Activated T-cell treated with anti-CD3 and anti-CD28 coated beads, Interleukin-2, amount 50 U/mL, for 24 hours (primary cell): ENCODE data around the gene REPS2.

Source experiments
- DNase-seq: peaks from one replicate; pipeline ENCODE4 v3.0.0-alpha.2; 2020
- H3K27ac Mint-ChIP-seq: 2 replicates; pipeline ENCODE4 v1.8.0; 2020; ENCODE audit warnings: mild to moderate bottlenecking, mixed read lengths
- H3K27me3 Mint-ChIP-seq: 2 replicates; pipeline ENCODE4 v1.8.0; 2020; ENCODE audit warnings: mixed read lengths
- H3K36me3 Mint-ChIP-seq: 2 replicates; pipeline ENCODE4 v1.8.0; 2020; ENCODE audit warnings: low read depth, mixed read lengths
- H3K4me1 Mint-ChIP-seq: 2 replicates; pipeline ENCODE4 v1.8.0; 2020; ENCODE audit warnings: low read depth, mixed read lengths
- H3K4me3 Mint-ChIP-seq: 2 replicates; pipeline ENCODE4 v1.8.0; 2020; ENCODE audit warnings: mild to moderate bottlenecking, moderate library complexity, mixed read lengths
- H3K9me3 Mint-ChIP-seq: 2 replicates; pipeline ENCODE4 v1.8.0; 2020; ENCODE audit warnings: mixed read lengths

Gene REPS2

DNA sequence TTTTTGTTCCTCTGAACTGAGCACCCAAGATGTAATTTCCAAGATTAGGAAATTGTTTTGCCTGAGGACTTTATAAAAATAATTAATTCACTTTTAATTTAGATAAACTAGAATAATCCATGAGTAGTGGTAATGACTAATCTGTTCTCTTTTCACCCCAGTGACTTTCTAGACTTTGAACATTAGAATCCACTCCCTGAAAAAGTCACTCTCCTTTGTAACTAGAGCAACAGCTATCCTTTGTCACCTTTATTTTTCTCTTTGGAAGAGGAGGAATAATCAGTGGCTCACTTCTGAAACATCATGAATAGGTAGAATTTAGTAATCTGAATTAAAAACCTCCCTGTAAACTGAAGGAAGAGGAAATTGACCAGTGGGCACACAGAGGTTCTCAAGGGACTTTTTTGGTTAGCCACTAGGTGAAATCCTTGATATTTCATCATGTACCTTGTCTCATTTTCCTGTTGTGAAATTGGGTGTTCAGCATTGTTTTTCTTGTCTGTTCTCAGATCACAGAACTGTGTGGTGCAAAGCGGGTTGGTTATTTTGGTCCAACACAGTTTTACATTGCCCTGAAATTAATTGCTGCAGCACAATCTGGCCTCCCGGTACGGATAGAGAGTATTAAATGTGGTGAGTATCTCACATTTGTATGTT lies 59.4 kb downstream of the REPS2 start:
- H3K4me3 Mint-ChIP-seq = no peak overlapping the region
- H3K27ac Mint-ChIP-seq = no peak overlapping the region
- no peaks in the 10 kb centered on the region for H3K36me3 Mint-ChIP-seq
- peaks cover 56% of the 10 kb centered on the region for H3K27me3 Mint-ChIP-seq
- no peaks in the 10 kb centered on the region for H3K9me3 Mint-ChIP-seq
- no peak for DNase-seq
- H3K4me1 Mint-ChIP-seq = peaks cover 4% of the 10 kb centered on the region

DNA sequence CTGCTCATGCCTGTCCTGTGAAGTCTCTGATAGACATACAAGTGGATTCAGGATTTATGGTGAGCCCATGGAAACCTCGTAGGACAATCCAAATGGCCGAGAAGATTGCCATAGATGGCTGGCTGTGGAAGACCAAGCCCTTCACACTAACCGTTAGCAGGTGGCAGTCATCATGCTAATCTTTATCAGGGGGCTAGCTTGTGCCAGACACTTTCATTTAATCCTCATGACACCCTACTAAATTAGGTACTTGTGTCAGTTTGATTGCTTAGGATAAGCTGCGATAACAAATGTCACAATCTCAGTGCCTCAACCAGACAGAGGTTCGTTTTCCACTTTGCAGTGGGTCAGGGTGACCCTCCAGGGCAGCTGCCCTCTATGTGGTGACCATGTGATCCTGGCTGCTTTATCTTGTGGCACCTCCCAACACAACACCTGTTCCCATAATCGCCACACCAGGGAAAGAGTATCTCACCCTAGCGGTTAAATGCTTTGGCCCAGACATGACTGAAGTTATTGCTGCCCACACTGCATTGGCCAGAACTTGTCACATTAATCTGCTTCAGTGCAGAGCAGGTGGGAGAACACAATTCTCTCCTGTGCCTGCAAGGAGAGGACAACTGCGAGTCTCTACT lies 60.8 kb downstream of the REPS2 start:
- Mint-ChIP-seq H3K36me3 (no peaks in the 10 kb centered on the region), H3K27me3 (peaks cover 46% of the 10 kb centered on the region), H3K4me1 (peaks cover 4% of the 10 kb centered on the region), H3K4me3 (no peak overlapping the region), H3K27ac (no peak overlapping the region), H3K9me3 (no peaks in the 10 kb centered on the region)
- DNase-seq = no peak

DNA sequence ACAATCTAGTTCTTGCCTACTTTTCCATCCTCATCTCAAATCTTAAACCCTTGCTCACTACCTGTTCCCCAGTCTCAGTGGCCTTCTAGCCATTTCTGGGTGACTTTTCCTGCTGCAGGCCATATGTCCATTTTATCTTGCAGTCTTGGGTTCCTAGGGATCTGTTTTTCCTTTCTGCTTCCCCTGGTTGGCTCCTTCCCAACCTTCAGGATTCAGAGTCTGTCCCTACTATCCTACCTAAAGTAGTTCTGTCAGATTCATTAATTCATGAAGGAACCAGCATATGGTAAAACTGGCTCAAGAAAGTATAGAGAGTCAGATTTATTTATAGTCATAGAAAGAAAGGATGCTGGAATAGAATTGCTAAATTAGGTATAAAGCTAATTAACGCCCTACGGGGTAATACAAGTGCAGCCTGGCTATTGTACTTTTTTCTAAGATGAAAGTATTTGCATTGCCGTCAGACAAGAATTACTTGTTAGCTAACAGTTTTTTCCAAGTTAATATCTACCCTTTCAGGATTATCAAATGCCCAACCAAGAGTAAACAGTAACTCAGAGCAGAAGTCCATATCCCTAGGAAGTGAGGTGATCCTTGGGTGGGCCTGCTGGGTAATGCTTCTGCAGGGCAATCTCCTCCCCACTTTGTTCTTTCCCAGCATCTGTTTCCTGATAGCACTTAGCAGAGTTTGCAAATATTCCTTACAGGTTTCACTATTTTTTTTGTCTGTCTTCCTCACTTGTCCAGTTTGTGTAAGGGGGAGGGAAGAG lies 63.6 kb downstream of the REPS2 start:
- peaks cover 38% of the 10 kb centered on the region for H3K27me3 Mint-ChIP-seq

DNA sequence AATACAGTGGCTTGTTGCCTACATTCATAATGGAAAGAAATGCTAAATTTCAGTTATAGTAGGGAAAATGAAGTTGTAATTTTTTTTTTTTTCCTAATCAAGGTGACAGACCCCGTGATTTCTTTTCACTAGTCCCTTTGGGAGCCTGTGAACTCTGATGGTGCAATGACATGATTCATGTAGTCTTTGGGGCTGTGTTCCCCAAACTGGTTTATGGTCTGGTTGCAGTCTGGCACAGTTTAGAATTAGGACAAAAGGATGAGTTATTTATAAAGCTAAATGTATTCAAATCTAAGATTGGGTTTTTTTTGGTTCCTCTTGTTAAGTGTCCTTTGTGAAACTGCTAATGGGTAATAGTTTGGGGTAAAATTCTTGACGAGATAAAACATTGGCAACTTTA lies 66.0 kb downstream of the REPS2 start:
- peaks cover 27% of the 10 kb centered on the region for H3K27me3 Mint-ChIP-seq
- H3K4me3 Mint-ChIP-seq = no peak overlapping the region
- no peak for DNase-seq
- no peaks in the 10 kb centered on the region for H3K4me1 Mint-ChIP-seq
- H3K27ac Mint-ChIP-seq = no peak overlapping the region
- no peaks in the 10 kb centered on the region for H3K36me3 Mint-ChIP-seq
- H3K9me3 Mint-ChIP-seq = no peaks in the 10 kb centered on the region

More for the DNA sequence above, 63.6 kb downstream of the REPS2 start:
- DNase-seq = no peak
- Mint-ChIP-seq H3K4me3 (no peak overlapping the region), H3K36me3 (no peaks in the 10 kb centered on the region), H3K9me3 (no peaks in the 10 kb centered on the region), H3K27ac (no peak overlapping the region), H3K4me1 (no peaks in the 10 kb centered on the region)

DNA sequence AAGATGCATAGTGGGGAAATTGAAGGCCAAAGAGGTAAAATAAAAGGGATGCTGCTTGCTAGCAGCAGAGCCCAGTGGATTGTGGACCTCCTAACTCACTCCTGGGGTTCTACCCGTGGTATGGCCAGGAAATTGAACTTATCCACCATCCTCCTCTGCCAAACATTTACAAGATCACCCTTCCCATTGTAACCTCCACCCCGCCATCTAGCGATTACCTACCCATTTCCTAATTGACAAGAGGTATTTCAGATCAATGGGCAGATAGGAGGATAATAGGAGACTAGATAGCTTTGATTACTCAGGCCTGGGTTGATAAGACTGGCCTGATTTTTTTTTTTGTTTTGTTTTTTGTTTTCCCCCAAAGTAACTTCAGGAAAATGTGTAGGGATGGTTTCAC lies 67.8 kb downstream of the REPS2 start:
- Mint-ChIP-seq H3K36me3 (no peaks in the 10 kb centered on the region), H3K27ac (no peak overlapping the region), H3K4me3 (no peak overlapping the region), H3K27me3 (peaks cover 25% of the 10 kb centered on the region), H3K4me1 (no peaks in the 10 kb centered on the region), H3K9me3 (no peaks in the 10 kb centered on the region)
- no peak for DNase-seq

DNA sequence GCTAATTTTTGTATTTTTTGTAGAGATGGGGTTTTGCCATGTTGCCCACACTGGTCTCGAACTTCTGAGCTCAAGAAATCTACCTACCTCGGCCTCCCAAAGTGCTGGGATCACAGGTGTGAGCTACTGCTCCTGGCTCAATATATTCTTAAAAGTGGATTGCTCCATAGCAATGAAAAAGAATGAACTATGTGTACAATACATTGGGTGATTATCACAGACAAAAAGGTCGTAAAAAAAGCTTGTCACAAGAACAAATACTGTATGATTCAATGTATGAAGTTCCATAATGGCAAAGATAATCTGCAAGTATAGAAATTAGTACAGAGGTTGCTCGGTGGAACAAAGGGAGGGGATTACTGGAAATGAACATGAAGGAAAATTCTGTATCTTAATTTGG lies 70.7 kb downstream of the REPS2 start:
- Mint-ChIP-seq H3K27me3 (peaks cover 37% of the 10 kb centered on the region), H3K4me3 (no peak overlapping the region), H3K4me1 (no peaks in the 10 kb centered on the region), H3K36me3 (no peaks in the 10 kb centered on the region), H3K9me3 (no peaks in the 10 kb centered on the region), H3K27ac (no peak overlapping the region)
- DNase-seq = no peak

DNA sequence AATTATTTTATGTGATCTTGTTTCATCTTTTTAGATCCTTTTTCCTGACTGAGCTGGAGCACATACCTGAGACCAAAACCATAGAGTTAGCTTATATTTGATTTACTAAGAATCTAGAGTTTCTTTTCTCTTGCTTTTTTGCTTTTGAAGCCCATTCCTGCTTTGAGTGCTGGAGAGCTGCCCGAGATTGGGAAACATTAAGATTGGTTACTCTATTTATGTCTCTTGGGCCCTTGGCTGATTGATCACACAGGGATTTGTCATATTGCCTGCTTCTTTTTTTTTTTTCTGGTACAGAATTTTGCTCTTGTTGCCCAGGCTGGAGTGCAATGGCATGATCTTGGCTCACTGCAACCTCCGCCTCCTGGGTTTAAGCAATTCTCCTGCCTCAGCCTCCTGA lies 73.9 kb downstream of the REPS2 start:
- H3K27ac Mint-ChIP-seq = no peak overlapping the region
- DNase-seq = no peak
- peaks cover 48% of the 10 kb centered on the region for H3K27me3 Mint-ChIP-seq
- H3K9me3 Mint-ChIP-seq = no peaks in the 10 kb centered on the region
- H3K4me3 Mint-ChIP-seq = no peak overlapping the region
- peaks cover 2% of the 10 kb centered on the region for H3K4me1 Mint-ChIP-seq
- H3K36me3 Mint-ChIP-seq = no peaks in the 10 kb centered on the region

DNA sequence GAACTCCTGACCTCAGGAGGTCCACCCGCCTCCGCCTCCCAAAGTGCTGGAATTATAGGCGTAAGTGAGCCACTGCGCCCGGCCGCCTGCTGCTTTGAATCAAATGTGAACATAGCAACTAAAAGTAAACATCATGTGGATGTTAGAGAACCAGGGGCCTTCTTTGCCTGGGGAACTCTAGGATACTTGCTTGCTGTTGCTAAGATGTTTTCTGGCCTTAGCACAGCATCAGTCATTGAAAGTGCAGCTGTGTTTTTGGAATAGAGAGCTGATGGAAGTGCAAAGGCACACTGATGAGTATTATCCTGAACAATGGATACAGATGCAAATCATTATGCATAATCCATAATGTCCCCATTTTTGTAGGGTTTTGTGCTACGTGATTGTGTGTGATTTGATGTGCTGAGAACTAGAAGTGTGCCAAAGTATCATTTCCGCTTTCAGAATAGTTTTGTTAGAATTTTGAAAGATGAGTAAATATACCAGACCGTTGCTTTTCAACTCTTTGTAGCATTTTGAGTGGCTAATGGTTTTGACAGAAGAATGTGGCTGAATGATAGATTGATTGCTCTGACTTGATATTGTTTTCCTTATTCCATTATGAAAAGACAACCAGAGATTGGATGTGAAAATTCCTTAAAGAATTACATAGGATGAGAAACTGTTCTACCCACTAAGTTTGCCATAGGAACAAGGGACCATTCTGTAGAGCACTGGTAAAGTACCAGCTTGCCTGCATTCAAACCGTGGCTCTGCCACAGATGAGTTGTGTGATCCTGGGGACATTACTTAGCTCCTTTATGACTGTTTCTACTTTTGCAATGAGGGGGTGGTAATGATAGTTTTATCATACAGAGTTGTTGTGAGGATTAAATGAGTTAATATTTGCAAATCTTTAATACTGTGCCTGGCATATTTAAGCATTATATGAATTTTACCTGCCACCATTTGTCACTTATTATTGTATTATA lies 74.7 kb downstream of the REPS2 start:
- DNase-seq = no peak
- Mint-ChIP-seq H3K36me3 (no peaks in the 10 kb centered on the region), H3K4me3 (no peak overlapping the region), H3K27ac (no peak overlapping the region), H3K4me1 (peaks cover 2% of the 10 kb centered on the region), H3K27me3 (peaks cover 51% of the 10 kb centered on the region), H3K9me3 (no peaks in the 10 kb centered on the region)

DNA sequence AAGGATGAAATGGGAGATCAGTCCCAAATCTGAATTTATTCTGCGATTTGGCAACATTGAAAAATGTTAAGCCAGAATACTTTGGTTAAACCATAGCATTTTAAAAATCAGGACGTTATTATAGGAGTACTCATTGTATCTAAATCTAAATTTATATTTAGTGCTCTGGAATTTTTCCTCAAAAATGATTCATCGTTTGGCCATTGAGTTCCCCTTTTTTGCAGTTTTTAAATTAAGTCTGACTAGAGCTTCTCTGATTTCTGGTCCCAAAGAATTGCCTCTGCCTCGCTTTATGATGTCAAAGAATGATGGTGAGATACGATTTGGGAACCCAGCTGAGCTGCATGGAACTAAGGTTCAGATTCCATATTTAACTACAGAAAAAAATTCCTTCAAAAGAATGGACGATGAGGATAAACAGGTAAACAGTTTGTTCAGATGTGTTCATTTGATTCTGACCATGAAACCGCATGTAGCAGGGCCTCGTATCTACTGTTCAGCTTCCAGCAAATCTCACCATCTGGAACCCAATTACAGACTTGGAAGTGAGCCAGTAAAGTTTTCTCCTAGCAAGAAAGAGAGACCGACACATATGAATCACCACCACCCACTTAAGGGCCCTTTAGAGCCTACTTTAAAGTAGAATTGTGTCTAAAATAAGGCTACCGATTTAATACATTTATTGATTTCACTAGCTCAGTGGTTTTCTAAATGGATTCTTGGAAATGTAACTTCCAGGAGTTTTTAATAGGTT lies 75.6 kb downstream of the REPS2 start:
- DNase-seq = no peak
- H3K4me1 Mint-ChIP-seq = peaks cover 2% of the 10 kb centered on the region
- no peak overlapping the region for H3K27ac Mint-ChIP-seq

DNA sequence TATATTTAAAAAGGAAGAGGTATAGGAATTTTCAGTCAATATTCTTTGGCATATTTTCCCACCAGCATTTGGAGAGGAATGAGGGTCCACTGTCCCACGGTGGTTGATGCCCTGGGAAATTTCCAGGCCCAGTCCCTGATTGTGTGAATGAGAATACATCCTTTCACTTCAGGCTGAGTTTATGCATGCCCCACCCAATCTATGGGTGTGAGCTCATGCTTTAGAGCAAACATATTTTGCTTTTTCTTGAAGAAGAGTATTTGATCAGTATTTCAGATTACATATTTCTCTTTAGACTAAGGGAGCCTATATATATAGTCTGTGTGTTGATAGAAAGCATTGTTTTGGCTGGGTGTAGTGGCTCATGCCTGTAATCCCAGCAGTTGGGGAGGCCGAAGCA lies 77.2 kb downstream of the REPS2 start:
- DNase-seq = no peak
- peaks cover 2% of the 10 kb centered on the region for H3K4me1 Mint-ChIP-seq
- H3K27me3 Mint-ChIP-seq = peaks cover 61% of the 10 kb centered on the region
- no peak overlapping the region for H3K27ac Mint-ChIP-seq
- no peak overlapping the region for H3K4me3 Mint-ChIP-seq
- H3K9me3 Mint-ChIP-seq = no peaks in the 10 kb centered on the region
- no peaks in the 10 kb centered on the region for H3K36me3 Mint-ChIP-seq

More for the DNA sequence above, 75.6 kb downstream of the REPS2 start:
- Mint-ChIP-seq H3K27me3 (peaks cover 57% of the 10 kb centered on the region), H3K36me3 (no peaks in the 10 kb centered on the region), H3K4me3 (no peak overlapping the region), H3K9me3 (no peaks in the 10 kb centered on the region)

DNA sequence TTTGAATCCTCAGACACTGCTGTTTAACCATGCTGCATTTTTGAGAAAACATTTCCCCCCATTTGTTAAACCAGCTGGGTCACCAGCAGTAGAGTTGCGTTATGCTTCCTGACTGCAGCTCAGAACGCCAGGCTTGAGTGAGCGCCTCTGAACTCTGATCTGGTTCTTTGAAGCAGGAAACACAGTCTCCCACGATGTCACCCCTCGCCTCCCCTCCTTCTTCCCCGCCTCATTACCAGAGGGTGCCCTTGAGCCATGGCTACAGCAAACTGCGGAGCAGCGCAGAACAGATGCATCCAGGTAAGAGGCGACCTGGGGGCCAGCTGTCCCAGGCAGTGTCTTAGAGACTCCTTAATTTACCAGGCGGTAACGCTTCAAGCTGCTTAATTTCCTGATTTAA lies 78.4 kb downstream of the REPS2 start:
- Mint-ChIP-seq H3K9me3 (no peaks in the 10 kb centered on the region), H3K4me3 (no peak overlapping the region), H3K27ac (no peak overlapping the region), H3K4me1 (peaks cover 2% of the 10 kb centered on the region), H3K36me3 (no peaks in the 10 kb centered on the region), H3K27me3 (peaks cover 60% of the 10 kb centered on the region)
- no peak for DNase-seq

DNA sequence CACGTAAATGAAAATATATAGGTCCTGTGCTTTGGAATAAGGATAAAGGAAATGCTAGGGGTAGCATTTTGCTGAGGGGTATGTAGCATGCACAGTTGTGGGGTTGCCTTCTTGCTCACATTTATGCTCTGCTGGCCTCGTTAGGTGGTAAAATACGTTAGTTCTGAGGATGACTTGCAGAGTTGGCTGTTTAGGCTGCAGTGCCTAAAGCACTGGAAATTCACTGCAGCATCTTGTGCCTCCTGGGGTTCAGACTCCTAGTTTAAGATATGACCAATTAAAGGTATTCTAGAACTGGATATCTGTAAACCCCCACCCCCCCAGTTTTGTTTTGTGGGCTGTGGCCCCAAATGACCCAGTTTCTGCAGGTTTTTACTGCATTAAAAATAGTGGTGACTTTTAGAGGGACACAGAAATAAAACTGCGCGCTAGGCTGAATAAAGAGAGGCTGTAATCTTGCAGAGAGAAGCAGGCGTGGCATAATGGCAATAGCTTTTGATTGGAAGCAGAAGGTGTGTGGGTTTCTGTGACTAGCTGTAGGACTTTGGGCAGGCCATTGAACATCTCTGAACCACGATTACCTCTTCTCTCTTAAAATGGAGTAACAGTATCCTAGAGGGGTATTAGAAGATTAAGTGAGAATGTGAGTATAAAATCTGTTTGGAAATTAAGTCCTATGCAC lies 79.3 kb downstream of the REPS2 start:
- Mint-ChIP-seq H3K27me3 (peaks cover 58% of the 10 kb centered on the region), H3K36me3 (no peaks in the 10 kb centered on the region), H3K9me3 (no peaks in the 10 kb centered on the region), H3K27ac (no peak overlapping the region), H3K4me3 (no peak overlapping the region), H3K4me1 (peaks cover 2% of the 10 kb centered on the region)
- DNase-seq = no peak

DNA sequence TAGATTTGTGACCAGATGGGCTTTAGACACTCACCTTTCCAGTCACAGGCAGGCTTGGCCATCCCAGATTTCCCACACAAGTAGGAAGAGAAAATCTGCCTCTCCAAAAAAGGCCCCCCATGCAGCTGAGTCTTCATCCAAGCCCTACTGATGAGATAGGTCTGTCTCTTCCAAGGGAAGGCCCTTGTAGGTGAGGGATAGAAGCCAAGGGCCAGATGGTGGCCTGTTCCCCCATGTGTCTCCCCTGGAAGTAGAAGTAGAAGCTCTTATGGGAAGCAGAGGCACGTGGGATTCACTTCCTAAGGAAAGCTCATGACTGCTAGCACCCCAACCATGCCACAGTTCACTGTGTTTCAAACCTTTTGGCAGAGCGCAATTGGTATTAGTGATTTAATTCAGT lies 81.5 kb downstream of the REPS2 start:
- DNase-seq = no peak
- Mint-ChIP-seq H3K4me1 (peaks cover 2% of the 10 kb centered on the region), H3K4me3 (no peak overlapping the region), H3K9me3 (no peaks in the 10 kb centered on the region), H3K27me3 (peaks cover 61% of the 10 kb centered on the region), H3K36me3 (no peaks in the 10 kb centered on the region), H3K27ac (no peak overlapping the region)
